Measurements from ENCODE around the gene NF1. TPM values are rescaled to one million over a fixed set of nuclear protein-coding genes. Genes with fewer than 3 reads are reported as not detected.

NF1 gene
- polyA plus RNA-seq, 1 of the 3 experiments (the other 2 are of a cell fraction), result 19.6 TPM

- TF ChIP-seq SMC3 (IDR thresholded peaks at IDR 0.05; ENCODE audit: low read depth, low read length) (peak; percentile 57), PBX3 (IDR thresholded peaks at IDR 0.05) (no peak)
Measured at GRCh38 chr17:31373150-31374093, 278.6 kb downstream of the NF1 start (continued).

GRCh38 chr17:31374094-31374447 lies 279.3 kb downstream of the NF1 start:
- Histone ChIP-seq H4K20me1 (ENCODE audit: insufficient read depth) (no peaks in the 10 kb centered on the region), H3K9me2 (no peaks in the 10 kb centered on the region), H3K4me1 (ENCODE audit: control insufficient read depth in 1 of 2, insufficient read depth in 2 of 2, low read depth in 1 of 2, low read length in 1 of 2) (peaks cover 3 to 9% of the 10 kb centered on the region in 2 experiments; a peak in 2 of 4 replicates), H3K4me2 (no peak overlapping the region), H3F3A (replicated peaks; ENCODE audit: insufficient read depth) (peaks cover 34% of the 10 kb centered on the region), H3K36me3 (replicated peaks in 1 of 2; ENCODE audit: control insufficient read depth in 1 of 2, insufficient read depth in 2 of 2, low read length in 1 of 2) (peaks cover 51 to 53% of the 10 kb centered on the region in 2 experiments), H3K27ac (ENCODE audit: low read depth in 2 of 2, low read length in 1 of 2) (no peak overlapping the region), H2AFZ (ENCODE audit: low read depth) (no peak overlapping the region), H3K27me3 (ENCODE audit: insufficient read depth) (no peaks in the 10 kb centered on the region), H3K4me3 (ENCODE audit: low read depth in 2 of 2, low read length in 1 of 2) (no peak overlapping the region), H3K9ac (no peak overlapping the region), H3K9me3 (no peaks in the 10 kb centered on the region), H3K79me2 (ENCODE audit: insufficient read depth) (no peaks in the 10 kb centered on the region)
- TF ChIP-seq SMC3 (IDR thresholded peaks at IDR 0.05; ENCODE audit: low read depth, low read length) (no peak), JUND (IDR thresholded peaks at IDR 0.05) (no peak), MAX (IDR thresholded peaks at IDR 0.05; ENCODE audit: low read depth) (no peak), USF1 (IDR thresholded peaks at IDR 0.05; ENCODE audit: borderline replicate concordance, low read depth) (no peak), RFX5 (IDR thresholded peaks at IDR 0.05; ENCODE audit: low read length) (no peak), TAF1 (IDR thresholded peaks at IDR 0.05; ENCODE audit: borderline replicate concordance, low read depth, low read length) (no peak), NFIC (IDR thresholded peaks at IDR 0.05; ENCODE audit: borderline replicate concordance) (no peak), FOXJ3 (CRISPR knock-in tag; IDR thresholded peaks at IDR 0.05) (no peak), SIN3A (IDR thresholded peaks at IDR 0.05; ENCODE audit: borderline replicate concordance, low read depth, low read length) (no peak), EZH2phosphoT487 (IDR thresholded peaks at IDR 0.05; ENCODE audit: borderline replicate concordance, low read depth) (no peak), FOSL2 (IDR thresholded peaks at IDR 0.05; ENCODE audit: borderline replicate concordance, low read depth) (no peak), MXI1 (IDR thresholded peaks at IDR 0.05; ENCODE audit: low read depth, low read length) (no peak)
- TF ChIP-seq, protein P1, sequence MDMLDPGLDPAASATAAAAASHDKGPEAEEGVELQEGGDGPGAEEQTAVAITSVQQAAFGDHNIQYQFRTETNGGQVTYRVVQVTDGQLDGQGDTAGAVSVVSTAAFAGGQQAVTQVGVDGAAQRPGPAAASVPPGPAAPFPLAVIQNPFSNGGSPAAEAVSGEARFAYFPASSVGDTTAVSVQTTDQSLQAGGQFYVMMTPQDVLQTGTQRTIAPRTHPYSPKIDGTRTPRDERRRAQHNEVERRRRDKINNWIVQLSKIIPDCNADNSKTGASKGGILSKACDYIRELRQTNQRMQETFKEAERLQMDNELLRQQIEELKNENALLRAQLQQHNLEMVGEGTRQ (IDR thresholded peaks at IDR 0.05; ENCODE audit: borderline replicate concordance, low read depth, low read length), result no peak
- TF ChIP-seq, protein P2, sequence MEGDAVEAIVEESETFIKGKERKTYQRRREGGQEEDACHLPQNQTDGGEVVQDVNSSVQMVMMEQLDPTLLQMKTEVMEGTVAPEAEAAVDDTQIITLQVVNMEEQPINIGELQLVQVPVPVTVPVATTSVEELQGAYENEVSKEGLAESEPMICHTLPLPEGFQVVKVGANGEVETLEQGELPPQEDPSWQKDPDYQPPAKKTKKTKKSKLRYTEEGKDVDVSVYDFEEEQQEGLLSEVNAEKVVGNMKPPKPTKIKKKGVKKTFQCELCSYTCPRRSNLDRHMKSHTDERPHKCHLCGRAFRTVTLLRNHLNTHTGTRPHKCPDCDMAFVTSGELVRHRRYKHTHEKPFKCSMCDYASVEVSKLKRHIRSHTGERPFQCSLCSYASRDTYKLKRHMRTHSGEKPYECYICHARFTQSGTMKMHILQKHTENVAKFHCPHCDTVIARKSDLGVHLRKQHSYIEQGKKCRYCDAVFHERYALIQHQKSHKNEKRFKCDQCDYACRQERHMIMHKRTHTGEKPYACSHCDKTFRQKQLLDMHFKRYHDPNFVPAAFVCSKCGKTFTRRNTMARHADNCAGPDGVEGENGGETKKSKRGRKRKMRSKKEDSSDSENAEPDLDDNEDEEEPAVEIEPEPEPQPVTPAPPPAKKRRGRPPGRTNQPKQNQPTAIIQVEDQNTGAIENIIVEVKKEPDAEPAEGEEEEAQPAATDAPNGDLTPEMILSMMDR (IDR thresholded peaks at IDR 0.05), result no peak
- WGBS (ENCODE audit: low lambda C conversion rate), result 96% methylated on average over 6 of the region's 6 CpGs
- ChIA-PET CTCF (interaction anchor here (1.2 to 4.5 kb wide), 3 partner anchors 15 to 151 kb away, joined by 3 to 26 read pairs (median 3); no protein-coding TSS in a partner anchor), POLR2A (no interaction called here)
- no peak for DNase-seq
